ENCODE data around the gene TAF1C. TPM values are rescaled to one million over a fixed set of nuclear protein-coding genes. Genes with fewer than 3 reads are reported as not detected.

The TAF1C gene
- total RNA-seq, 1 donor from 2014 or later: 18.8 TPM

DNA sequence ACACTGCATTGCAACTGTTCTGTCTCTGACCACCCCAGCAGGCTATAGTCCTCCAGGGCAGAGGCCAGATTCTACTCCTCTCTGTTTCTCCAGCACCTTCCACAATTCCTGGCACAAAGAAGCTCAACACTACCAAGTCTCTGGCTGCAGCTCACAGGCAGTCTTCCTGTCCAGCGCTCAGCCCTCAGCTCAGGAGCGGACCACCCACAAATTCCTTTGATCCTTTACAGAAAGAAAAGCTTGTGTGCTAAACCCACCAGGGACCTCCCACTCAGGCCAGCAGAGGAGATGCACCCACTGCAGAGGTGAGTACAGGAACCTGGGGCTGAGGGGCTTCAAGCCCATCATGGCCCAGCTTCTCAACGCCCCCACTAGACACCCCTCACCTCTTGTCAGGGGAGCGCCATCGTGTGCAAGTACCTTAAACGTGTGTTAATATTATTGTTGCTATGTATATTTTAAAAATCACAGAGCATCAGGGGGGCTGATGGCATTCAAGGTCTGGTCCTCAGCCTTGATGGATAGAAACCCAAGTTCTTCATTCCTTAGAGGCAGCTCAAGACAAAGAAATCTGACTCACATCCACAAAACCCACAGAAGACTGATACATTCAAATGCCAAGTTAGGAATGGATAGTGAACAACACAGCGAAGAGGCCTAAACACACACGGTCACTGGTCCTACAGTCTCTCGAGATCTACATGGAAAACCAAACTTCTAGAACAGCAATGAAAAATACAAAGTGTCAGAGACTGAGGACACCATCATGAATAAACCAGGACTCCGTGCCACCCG lies 50.3 kb downstream of the TAF1C start:
- DNase-seq (ENCODE audit: low spot score in 2 of 2) (no peak), FAIRE-seq (no peak)

DNA sequence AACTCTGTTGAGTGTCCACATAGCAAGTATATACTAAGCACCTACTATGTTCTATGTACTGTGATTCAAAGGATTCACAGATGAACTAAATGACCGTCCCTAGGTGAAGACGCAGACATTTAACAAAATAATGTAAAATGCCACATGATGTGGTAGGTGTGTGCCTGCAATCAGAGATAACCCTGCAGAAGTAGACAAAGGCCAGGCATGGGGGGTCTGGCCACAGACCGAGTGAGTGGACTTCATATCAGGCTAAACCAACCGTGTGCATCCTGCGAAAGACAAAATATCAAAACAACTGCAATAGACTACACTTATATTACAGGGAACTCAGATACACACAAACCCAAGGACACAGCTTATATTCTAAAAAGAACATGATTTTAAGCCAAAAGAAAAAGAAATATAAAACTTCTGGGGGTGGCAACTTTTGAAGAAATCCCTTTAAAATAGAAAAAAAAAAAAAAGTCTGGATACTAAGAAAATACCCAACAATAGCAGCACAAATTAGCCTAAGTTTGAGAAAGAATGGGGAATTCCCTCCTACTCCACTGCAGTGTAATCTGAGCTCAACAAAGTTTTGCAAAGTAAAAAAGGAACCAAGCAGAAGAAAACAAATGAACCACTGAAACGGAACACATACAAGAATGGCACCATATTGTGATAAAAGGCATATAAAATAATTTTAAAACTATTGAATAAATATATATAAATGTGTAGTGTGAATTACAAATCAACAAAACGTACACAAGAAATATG lies 54.2 kb downstream of the TAF1C start:
- FAIRE-seq: no peak
- no peak for DNase-seq (ENCODE audit: low spot score in 2 of 2)

DNA sequence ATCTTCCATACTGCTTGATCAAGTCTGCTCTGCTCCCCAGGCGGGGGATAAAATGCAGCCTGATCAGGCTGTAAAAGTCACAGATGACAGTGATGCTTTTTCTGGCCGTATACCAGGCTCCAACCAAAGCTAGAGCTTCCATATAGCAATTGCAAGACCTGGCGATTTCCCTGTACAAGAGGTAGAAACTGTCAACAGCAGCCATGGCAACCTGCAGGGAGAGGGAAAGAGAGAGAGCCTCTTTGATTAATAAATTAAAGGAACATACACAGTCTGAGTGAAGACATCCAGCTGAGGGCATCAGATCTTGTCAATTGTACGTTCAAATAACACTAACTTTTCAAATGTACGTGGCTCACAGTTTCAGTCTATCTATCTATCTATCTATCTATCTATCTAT lies 55.7 kb downstream of the TAF1C start:
- no peak for FAIRE-seq
- no peak for DNase-seq (ENCODE audit: low spot score in 2 of 2)

Other genes with a start within 250 kb of the TAF1C start
- not detected for gene OSGIN1, start 233.8 kb downstream of the TAF1C start, total RNA-seq
- 6.9 TPM for gene NECAB2, start 218.8 kb downstream of the TAF1C start, total RNA-seq
- not detected for gene SLC38A8, start 144.3 kb downstream of the TAF1C start, total RNA-seq
- gene MBTPS1, start 70.1 kb downstream of the TAF1C start, total RNA-seq: 76.6 TPM
- gene HSDL1, start 41.9 kb downstream of the TAF1C start, total RNA-seq: 223 TPM
- 0.41 TPM for gene DNAAF1, start 41.7 kb downstream of the TAF1C start, total RNA-seq
- not detected for gene ADAD2, start 4.1 kb upstream of the TAF1C start, total RNA-seq
- not detected for gene KCNG4, start 53.0 kb upstream of the TAF1C start, total RNA-seq
- gene WFDC1, start 107.8 kb upstream of the TAF1C start, total RNA-seq: 0.82 TPM
- gene ATP2C2, start 181.5 kb upstream of the TAF1C start, total RNA-seq: 6.1 TPM

All from frontal cortex (tissue), 4 donors.